Measurements from ENCODE around the gene RAD18.

GRCh38 chr3:8994226-8994625 lies 31.0 kb upstream of the RAD18 start:
- TF ChIP-seq CTCF (IDR thresholded peaks at IDR 0.05; ENCODE audit: low read length) (no peak), EZH2 (optimal IDR thresholded peaks at IDR 0.05; ENCODE audit: low read depth, low read length) (no peak), EZH2phosphoT487 (IDR thresholded peaks at IDR 0.05; ENCODE audit: low read length) (no peak)
